ENCODE results near the gene TM9SF2. TPM values are rescaled to one million over a fixed set of nuclear protein-coding genes. Genes with fewer than 3 reads are reported as not detected.

Gene TM9SF2
- total and polyA plus RNA-seq, 4 donors = 41.3 to 93.3 (median 73.6) TPM

DNA sequence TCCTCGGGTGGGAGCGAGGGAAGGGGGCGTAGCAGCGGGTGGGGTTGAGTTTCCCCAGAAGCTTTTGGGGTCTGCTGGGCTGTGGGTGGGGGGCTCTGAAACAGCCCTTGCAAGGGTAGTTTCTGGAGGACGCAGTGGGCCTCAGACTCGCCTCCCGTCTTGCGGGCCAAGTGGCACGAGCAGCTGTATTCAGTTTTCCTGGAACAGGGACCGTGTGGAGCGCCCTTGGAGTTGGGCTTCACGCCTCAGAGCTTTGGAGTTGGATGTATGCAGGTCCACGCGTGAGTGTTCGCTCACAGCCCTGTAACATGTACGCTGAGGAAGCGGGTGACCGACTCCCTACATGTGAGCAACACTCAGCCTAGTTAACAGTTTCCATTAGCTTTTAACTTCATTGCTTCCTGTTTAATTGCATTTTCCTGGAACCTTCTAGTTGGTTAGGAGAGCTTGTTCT lies 603 bp downstream of the TM9SF2 start:
- Histone ChIP-seq H3K36me3 (ENCODE audit: control insufficient read depth in 1 of 2, insufficient read depth in 2 of 2, low read length in 1 of 2) (no peaks in the 10 kb centered on the region), H3K27ac (ENCODE audit: low read depth in 1 of 2, low read length in 2 of 2) (peak overlapping the region in 1 of 2 donors; percentile 60), H3K27me3 (ENCODE audit: control insufficient read depth in 1 of 2, insufficient read depth in 2 of 2, low read length in 1 of 2) (no peaks in the 10 kb centered on the region), H3K4me3 (ENCODE audit: low read length in 2 of 2) (peak overlapping the region; percentile 78 to 84), H3K4me1 (ENCODE audit: control insufficient read depth in 1 of 2, insufficient read depth in 2 of 2, low read length in 2 of 2) (peaks cover 2 to 3% of the 10 kb centered on the region in 2 donors), H3K9me3 (ENCODE audit: control insufficient read depth, low read length) (no peaks in the 10 kb centered on the region)
- peak in 1 of 2 donors; percentile 59 for DNase-seq
- 0% methylated on average over 16 to 18 of the region's 18 CpGs for WGBS, 2 donors
- intact Hi-C loops (cut with DNase I) = loop anchor here in 1 of 2 donors (5.0 to 10.0 kb wide), 2 partner anchors 60 to 83 kb away; no protein-coding TSS in a partner anchor
- no peak for ATAC-seq (ENCODE audit: low FRiP score)

DNA sequence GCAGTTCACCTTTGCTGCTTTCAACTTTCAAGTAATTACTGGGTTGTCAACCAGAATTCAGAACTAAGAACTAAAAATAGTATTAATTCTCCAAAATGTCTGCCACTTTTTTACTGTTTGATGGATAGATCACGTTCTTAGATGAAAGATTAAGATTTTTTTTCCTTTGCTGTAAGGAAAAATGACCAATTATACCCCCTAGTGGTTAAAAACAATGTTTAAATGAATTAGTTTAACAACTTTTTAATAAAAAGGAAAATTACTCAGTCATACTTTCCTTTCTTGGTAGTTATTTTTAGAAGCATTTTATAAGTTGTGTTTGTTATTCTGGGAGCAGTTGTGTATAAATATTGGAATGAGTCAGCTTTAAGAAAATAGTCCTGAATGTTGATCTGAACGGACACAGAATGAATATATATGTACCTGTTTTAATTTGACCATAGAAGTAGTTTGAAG lies 4.6 kb downstream of the TM9SF2 start:
- intact Hi-C loops (cut with DNase I) = loop anchor here (5.0 to 10.0 kb wide), 2 partner anchors 64 to 79 kb away; no protein-coding TSS in a partner anchor
- 2 to 3% methylated on average over 2 of the region's 2 CpGs for WGBS, 2 donors
- H3K36me3 ChIP-seq (ENCODE audit: control insufficient read depth in 1 of 2, insufficient read depth in 2 of 2, low read length in 1 of 2) = no peaks in the 10 kb centered on the region
- ATAC-seq (ENCODE audit: low FRiP score) (no peak), DNase-seq (no peak)
- H3K4me3 ChIP-seq (ENCODE audit: low read length in 2 of 2) = no peak overlapping the region
- H3K27ac ChIP-seq (ENCODE audit: low read depth in 1 of 2, low read length in 2 of 2) = no peak overlapping the region
- no peaks in the 10 kb centered on the region for H3K9me3 ChIP-seq (ENCODE audit: control insufficient read depth, low read length)
- H3K27me3 ChIP-seq (ENCODE audit: control insufficient read depth in 1 of 2, insufficient read depth in 2 of 2, low read length in 1 of 2) = no peaks in the 10 kb centered on the region
- no peaks in the 10 kb centered on the region for H3K4me1 ChIP-seq (ENCODE audit: control insufficient read depth in 1 of 2, insufficient read depth in 2 of 2, low read length in 2 of 2)

DNA sequence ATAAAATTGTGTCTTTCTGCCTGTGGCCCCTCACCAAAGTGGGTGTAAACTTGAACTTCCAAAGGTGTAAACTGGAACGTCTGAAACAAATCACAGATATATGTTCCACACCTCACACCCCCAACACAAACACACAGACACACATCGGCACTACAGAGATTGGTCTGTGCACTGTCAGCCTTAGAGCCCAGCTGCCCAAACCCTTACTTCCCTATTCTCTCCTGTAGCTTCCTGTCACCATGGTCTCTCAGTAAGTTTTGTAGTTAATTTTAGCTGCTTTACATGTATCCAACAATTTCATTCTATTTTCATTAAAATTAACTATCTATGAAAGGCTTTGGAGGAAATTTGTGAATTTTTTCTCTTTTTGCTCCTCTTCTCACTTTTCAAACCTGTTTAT lies 5.4 kb downstream of the TM9SF2 start:
- Histone ChIP-seq H3K4me3 (ENCODE audit: low read length in 2 of 2) (no peak overlapping the region), H3K36me3 (ENCODE audit: control insufficient read depth in 1 of 2, insufficient read depth in 2 of 2, low read length in 1 of 2) (no peaks in the 10 kb centered on the region), H3K9me3 (ENCODE audit: control insufficient read depth, low read length) (no peaks in the 10 kb centered on the region), H3K4me1 (ENCODE audit: control insufficient read depth in 1 of 2, insufficient read depth in 2 of 2, low read length in 2 of 2) (no peaks in the 10 kb centered on the region), H3K27me3 (ENCODE audit: control insufficient read depth in 1 of 2, insufficient read depth in 2 of 2, low read length in 1 of 2) (no peaks in the 10 kb centered on the region), H3K27ac (ENCODE audit: low read depth in 1 of 2, low read length in 2 of 2) (no peak overlapping the region)
- intact Hi-C loops (cut with DNase I) = loop anchor here (5.0 to 10.0 kb wide), 2 partner anchors 64 to 78 kb away; no protein-coding TSS in a partner anchor
- peak; percentile 58 for ATAC-seq (ENCODE audit: low FRiP score)
- WGBS, 2 donors = 32 to 40% methylated on average over 2 of the region's 2 CpGs
- DNase-seq = no peak

DNA sequence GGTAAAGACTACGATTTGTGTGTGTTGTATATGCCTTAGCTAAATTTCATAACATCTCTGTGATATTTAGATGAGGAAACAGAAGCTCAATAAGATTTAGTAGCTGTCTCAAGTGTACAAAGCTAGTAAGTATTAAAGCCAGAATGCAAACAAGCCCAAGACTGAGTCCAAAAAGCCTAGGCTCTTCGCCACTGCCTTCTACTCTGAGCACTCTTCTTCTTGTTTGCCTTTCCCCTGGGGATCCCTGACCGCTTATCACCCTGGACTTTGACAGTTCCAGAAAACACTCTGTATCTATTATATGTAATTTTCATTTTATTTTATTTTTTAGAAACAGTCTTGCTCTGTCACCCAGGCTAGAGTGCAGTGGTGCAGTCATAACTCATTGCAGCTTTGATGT lies 5.8 kb downstream of the TM9SF2 start:
- intact Hi-C loops (cut with DNase I) = loop anchor here (5.0 to 10.0 kb wide), 2 partner anchors 65 to 78 kb away; no protein-coding TSS in a partner anchor
- Histone ChIP-seq H3K27me3 (ENCODE audit: control insufficient read depth in 1 of 2, insufficient read depth in 2 of 2, low read length in 1 of 2) (no peaks in the 10 kb centered on the region), H3K27ac (ENCODE audit: low read depth in 1 of 2, low read length in 2 of 2) (no peak overlapping the region), H3K4me3 (ENCODE audit: low read length in 2 of 2) (no peak overlapping the region), H3K9me3 (ENCODE audit: control insufficient read depth, low read length) (no peaks in the 10 kb centered on the region), H3K4me1 (ENCODE audit: control insufficient read depth in 1 of 2, insufficient read depth in 2 of 2, low read length in 2 of 2) (peaks cover 0 to 2% of the 10 kb centered on the region in 2 donors), H3K36me3 (ENCODE audit: control insufficient read depth in 1 of 2, insufficient read depth in 2 of 2, low read length in 1 of 2) (no peaks in the 10 kb centered on the region)
- WGBS, 2 donors = 91% methylated on average over 3 of the region's 3 CpGs
- no peak for DNase-seq
- no peak for ATAC-seq (ENCODE audit: low FRiP score)

DNA sequence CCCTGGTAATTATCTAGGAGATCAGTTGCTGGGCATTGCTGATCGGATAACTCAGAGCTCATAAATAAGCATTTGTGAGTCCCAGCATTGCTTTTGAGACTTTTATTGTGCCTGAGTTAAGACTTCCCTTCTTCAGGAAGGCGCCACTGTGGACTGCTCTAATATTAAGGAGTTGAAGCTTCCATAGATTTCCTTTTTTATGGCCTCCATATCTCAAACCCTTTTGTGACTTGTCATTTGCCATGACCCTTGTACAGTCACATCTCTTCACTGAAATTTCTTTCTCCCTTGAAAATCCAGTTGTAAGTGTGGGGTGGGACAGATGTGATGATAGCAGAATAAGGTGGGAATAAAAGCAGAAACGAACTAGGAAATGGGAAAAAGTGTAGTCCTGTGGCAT lies 6.3 kb downstream of the TM9SF2 start:
- no peak for ATAC-seq (ENCODE audit: low FRiP score)
- H3K27ac ChIP-seq (ENCODE audit: low read depth in 1 of 2, low read length in 2 of 2) = no peak overlapping the region
- no peaks in the 10 kb centered on the region for H3K9me3 ChIP-seq (ENCODE audit: control insufficient read depth, low read length)
- H3K27me3 ChIP-seq (ENCODE audit: control insufficient read depth in 1 of 2, insufficient read depth in 2 of 2, low read length in 1 of 2) = no peaks in the 10 kb centered on the region
- H3K4me1 ChIP-seq (ENCODE audit: control insufficient read depth in 1 of 2, insufficient read depth in 2 of 2, low read length in 2 of 2) = peaks cover 0 to 4% of the 10 kb centered on the region in 2 donors
- DNase-seq = no peak
- intact Hi-C loops (cut with DNase I) = loop anchor here (5.0 to 10.0 kb wide), 2 partner anchors 65 to 77 kb away; no protein-coding TSS in a partner anchor
- H3K4me3 ChIP-seq (ENCODE audit: low read length in 2 of 2) = no peak overlapping the region
- H3K36me3 ChIP-seq (ENCODE audit: control insufficient read depth in 1 of 2, insufficient read depth in 2 of 2, low read length in 1 of 2) = no peaks in the 10 kb centered on the region
- WGBS, 2 donors = 85 to 86% methylated on average over 3 of the region's 3 CpGs

DNA sequence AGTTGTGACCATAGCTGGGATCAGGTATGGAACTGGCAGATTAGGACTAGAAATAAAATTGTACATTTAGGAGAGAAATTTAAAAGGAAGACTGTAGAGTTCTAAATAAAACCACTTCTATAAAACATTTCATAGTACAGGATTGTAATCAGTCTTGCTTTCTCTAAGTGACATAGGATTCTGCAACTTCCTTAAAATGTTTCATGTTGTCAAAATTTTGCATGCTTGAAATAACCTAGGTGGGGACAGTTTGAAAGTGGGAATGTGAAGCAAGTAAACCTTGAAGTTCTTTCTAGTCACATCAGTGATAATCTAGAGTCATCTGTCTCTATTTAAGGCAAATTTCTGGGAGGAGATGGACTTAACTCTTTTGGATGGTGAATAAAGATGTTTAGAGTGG lies 6.7 kb downstream of the TM9SF2 start:
- no peak for DNase-seq

DNA sequence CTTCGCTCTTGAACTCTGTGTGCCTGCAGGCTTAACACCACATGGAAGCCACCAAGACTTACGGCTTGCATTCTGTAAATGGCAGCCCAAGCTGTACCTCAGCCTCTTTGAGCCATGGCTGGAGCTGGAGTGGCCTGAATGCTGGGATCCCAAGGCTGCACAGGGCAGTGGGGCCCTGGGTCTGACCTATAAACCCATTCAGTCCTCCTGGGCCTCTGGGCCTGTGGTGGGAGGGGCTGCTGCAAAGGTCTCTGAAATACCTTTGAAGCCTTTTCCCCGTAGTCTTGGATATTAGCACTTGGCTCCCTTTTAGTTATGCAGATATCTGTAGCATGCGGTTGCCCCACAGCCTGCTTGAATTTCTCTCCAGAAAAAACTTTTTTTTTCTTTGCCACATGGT lies 8.2 kb downstream of the TM9SF2 start:
- Histone ChIP-seq H3K27me3 (ENCODE audit: control insufficient read depth in 1 of 2, insufficient read depth in 2 of 2, low read length in 1 of 2) (no peaks in the 10 kb centered on the region), H3K4me1 (ENCODE audit: control insufficient read depth in 1 of 2, insufficient read depth in 2 of 2, low read length in 2 of 2) (peaks cover 0 to 4% of the 10 kb centered on the region in 2 donors), H3K27ac (ENCODE audit: low read depth in 1 of 2, low read length in 2 of 2) (no peak overlapping the region), H3K36me3 (ENCODE audit: control insufficient read depth in 1 of 2, insufficient read depth in 2 of 2, low read length in 1 of 2) (no peaks in the 10 kb centered on the region), H3K4me3 (ENCODE audit: low read length in 2 of 2) (no peak overlapping the region), H3K9me3 (ENCODE audit: control insufficient read depth, low read length) (no peaks in the 10 kb centered on the region)
- DNase-seq (no peak), ATAC-seq (ENCODE audit: low FRiP score) (no peak)
- 96% methylated on average over 4 of the region's 4 CpGs for WGBS, 2 donors
- intact Hi-C loops (cut with DNase I) = loop anchor here (5.0 to 10.0 kb wide), 2 partner anchors 67 to 75 kb away; no protein-coding TSS in a partner anchor

More for the DNA sequence above, 6.7 kb downstream of the TM9SF2 start:
- ATAC-seq (ENCODE audit: low FRiP score) = no peak
- Histone ChIP-seq H3K36me3 (ENCODE audit: control insufficient read depth in 1 of 2, insufficient read depth in 2 of 2, low read length in 1 of 2) (no peaks in the 10 kb centered on the region), H3K4me1 (ENCODE audit: control insufficient read depth in 1 of 2, insufficient read depth in 2 of 2, low read length in 2 of 2) (peaks cover 0 to 4% of the 10 kb centered on the region in 2 donors), H3K4me3 (ENCODE audit: low read length in 2 of 2) (no peak overlapping the region), H3K27me3 (ENCODE audit: control insufficient read depth in 1 of 2, insufficient read depth in 2 of 2, low read length in 1 of 2) (no peaks in the 10 kb centered on the region), H3K9me3 (ENCODE audit: control insufficient read depth, low read length) (no peaks in the 10 kb centered on the region), H3K27ac (ENCODE audit: low read depth in 1 of 2, low read length in 2 of 2) (no peak overlapping the region)
- intact Hi-C loops (cut with DNase I) = loop anchor here (5.0 to 10.0 kb wide), 2 partner anchors 66 to 77 kb away; no protein-coding TSS in a partner anchor

DNA sequence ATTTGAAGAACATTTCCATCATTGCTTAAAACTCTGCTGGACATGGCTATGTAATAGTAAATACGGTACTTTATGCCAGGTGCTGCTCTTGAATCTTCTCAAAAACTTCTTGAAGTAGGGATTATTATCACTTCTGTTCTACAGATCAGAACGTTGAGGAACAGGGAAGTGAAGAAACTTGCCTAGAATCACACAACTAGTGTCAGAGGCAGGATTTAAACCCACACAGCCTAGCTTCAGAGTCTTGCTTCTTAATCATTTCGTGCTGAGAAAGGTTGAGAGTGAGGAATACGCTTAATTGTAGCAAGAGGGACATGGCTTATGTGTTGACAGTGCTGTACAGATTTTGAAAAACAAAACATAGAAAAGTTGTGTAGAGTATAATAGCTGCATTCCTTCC lies 13.5 kb downstream of the TM9SF2 start:
- intact Hi-C loops (cut with DNase I) = no loop called here
- ATAC-seq (ENCODE audit: low FRiP score) (no peak), DNase-seq (no peak)
- Histone ChIP-seq H3K9me3 (ENCODE audit: control insufficient read depth, low read length) (no peaks in the 10 kb centered on the region), H3K27me3 (ENCODE audit: control insufficient read depth in 1 of 2, insufficient read depth in 2 of 2, low read length in 1 of 2) (no peaks in the 10 kb centered on the region), H3K27ac (ENCODE audit: low read depth in 1 of 2, low read length in 2 of 2) (no peak overlapping the region), H3K4me1 (ENCODE audit: control insufficient read depth in 1 of 2, insufficient read depth in 2 of 2, low read length in 2 of 2) (peaks cover 0 to 4% of the 10 kb centered on the region in 2 donors), H3K36me3 (ENCODE audit: control insufficient read depth in 1 of 2, insufficient read depth in 2 of 2, low read length in 1 of 2) (no peaks in the 10 kb centered on the region), H3K4me3 (ENCODE audit: low read length in 2 of 2) (no peak overlapping the region)
- 76 to 89% methylated on average over 4 of the region's 4 CpGs for WGBS, 2 donors
